Peyer's patch (tissue), 4 donors: ENCODE measurements around the gene CGNL1.

Source experiments
- POLR2A ChIP-seq, 2 donors: fragments of 450-650 bp; IDR thresholded peaks; one replicate each; pipeline ENCODE4 v1.5.1; 2017; ENCODE audit warnings: antibody characterized with exemption in 2 of 2, mild to moderate bottlenecking in 2 of 2, moderate library complexity in 2 of 2
- TF ChIP-seq, protein P1 (sequence below), 6 experiments: fragments of 450-650 bp in 4 of 6; fragments of 200-600 bp in 2 of 6; sonication (generic) in 1 of 6; IDR thresholded peaks; one replicate each; pipeline ENCODE4 v1.5.1; 2017 to 2019; ENCODE audit warnings: antibody characterized with exemption in 6 of 6, mild to moderate bottlenecking in 3 of 6, moderate library complexity in 1 of 6

DNA sequence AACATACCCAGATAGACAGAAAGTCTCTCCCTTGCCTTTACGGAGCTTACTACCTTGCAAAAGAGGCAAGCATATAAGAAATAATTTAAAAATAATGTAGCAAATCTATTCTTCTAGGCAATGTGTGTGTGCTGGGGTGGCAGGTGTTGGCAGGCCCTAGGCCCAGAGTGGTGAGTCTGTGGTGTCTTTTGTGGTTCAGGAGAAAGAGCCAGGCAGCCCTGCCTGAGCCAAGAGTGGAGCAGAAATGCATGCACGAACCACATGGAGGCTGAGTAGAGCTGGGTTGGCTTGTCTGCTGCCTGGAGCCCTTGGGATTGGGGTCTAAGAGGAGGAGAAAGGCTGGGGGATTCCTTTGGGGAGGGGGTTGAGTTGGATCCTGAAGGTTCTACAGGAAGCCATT, 145.2 kb downstream of the CGNL1 start:
- TF ChIP-seq, protein P1, sequence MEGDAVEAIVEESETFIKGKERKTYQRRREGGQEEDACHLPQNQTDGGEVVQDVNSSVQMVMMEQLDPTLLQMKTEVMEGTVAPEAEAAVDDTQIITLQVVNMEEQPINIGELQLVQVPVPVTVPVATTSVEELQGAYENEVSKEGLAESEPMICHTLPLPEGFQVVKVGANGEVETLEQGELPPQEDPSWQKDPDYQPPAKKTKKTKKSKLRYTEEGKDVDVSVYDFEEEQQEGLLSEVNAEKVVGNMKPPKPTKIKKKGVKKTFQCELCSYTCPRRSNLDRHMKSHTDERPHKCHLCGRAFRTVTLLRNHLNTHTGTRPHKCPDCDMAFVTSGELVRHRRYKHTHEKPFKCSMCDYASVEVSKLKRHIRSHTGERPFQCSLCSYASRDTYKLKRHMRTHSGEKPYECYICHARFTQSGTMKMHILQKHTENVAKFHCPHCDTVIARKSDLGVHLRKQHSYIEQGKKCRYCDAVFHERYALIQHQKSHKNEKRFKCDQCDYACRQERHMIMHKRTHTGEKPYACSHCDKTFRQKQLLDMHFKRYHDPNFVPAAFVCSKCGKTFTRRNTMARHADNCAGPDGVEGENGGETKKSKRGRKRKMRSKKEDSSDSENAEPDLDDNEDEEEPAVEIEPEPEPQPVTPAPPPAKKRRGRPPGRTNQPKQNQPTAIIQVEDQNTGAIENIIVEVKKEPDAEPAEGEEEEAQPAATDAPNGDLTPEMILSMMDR (IDR thresholded peaks at IDR 0.05): no peak
- TF ChIP-seq POLR2A (IDR thresholded peaks at IDR 0.05): no peak
